ENCODE measurements around the gene ARIH1.
"Not testable (repeated sequence)": the region's sequence is repeated elsewhere in the genome, so short reads cannot be mapped to it uniquely, and the experiment has no call there.

Gene ARIH1

DNA sequence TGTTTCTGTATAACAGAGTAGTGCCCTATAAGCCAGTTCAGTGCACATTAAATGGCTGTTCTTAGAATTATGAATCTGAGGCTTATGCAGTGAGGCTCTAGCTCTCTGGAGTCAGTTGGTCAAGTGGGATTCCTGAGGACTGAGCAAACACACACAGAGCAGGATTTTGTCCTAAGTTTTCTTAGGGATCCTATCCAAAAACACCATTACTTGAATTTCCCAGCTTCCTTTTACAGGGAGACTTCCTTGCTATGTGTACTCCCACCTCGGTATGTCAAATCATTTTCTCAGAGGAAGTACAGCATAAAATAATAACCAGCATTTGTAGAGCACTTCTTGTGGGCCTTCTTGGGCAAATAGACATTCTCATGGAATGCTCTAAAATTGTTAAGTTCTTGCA is 117.2 kb downstream of the ARIH1 start:
- H3K4me1 Mint-ChIP-seq, result no peaks in the 10 kb centered on the region
- ATAC-seq (no peak), DNase-seq (ENCODE audit: low spot score in 2 of 2) (no peak)
- no peak overlapping the region for H3K4me3 Mint-ChIP-seq
- no peak overlapping the region for H3K27ac Mint-ChIP-seq
- H3K36me3 Mint-ChIP-seq, result peaks cover 5% of the 10 kb centered on the region
- H3K9me3 Mint-ChIP-seq, result no peaks in the 10 kb centered on the region

GRCh38 chr15:72592097-72592496 is 118.0 kb downstream of the ARIH1 start:
- no peak for DNase-seq (ENCODE audit: low spot score in 2 of 2)
- H3K27ac Mint-ChIP-seq, result no peak overlapping the region
- peaks cover 5% of the 10 kb centered on the region for H3K36me3 Mint-ChIP-seq
- H3K4me1 Mint-ChIP-seq, result no peaks in the 10 kb centered on the region
- no peak for ATAC-seq
- no peaks in the 10 kb centered on the region for H3K9me3 Mint-ChIP-seq
- no peak overlapping the region for H3K4me3 Mint-ChIP-seq

GRCh38 chr15:72592676-72593075 is 118.5 kb downstream of the ARIH1 start:
- H3K4me3 Mint-ChIP-seq, result no peak overlapping the region
- ATAC-seq (no peak), DNase-seq (ENCODE audit: low spot score in 2 of 2) (no peak)
- H3K4me1 Mint-ChIP-seq, result no peaks in the 10 kb centered on the region
- H3K27ac Mint-ChIP-seq, result no peak overlapping the region
- no peaks in the 10 kb centered on the region for H3K9me3 Mint-ChIP-seq
- H3K36me3 Mint-ChIP-seq, result no peaks in the 10 kb centered on the region

GRCh38 chr15:72593838-72594237 is 119.7 kb downstream of the ARIH1 start:
- H3K4me1 Mint-ChIP-seq, result no peaks in the 10 kb centered on the region
- no peak overlapping the region for H3K27ac Mint-ChIP-seq
- no peak for ATAC-seq

DNA sequence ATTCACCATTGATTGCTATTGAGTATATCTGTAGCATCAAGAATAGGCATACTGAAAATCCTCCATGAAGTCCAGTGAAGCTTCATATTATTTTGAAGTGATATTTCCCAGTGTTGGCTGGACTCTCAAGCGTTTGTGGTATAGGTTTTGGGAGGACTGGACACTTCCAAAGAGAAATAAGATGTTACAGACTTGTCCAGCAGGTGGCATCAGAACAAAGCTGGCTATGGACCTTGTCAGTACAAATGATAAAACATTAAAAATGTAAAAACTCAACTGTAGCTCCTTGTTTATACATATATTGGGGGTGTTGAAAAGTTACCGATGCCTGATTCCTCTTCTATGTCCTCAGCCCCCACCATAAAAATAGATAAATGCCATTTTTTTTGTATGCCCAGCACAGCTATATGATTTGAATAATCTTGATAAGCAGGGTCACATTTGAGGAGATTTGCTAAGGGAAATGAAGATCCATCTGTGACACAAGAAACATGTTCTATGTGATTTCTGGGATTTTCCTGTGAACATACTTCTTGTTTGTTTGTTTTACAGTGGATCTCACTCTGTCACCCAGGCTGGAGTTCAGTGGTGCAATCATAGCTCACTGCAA is 125.8 kb downstream of the ARIH1 start:
- no peak for DNase-seq (ENCODE audit: low spot score in 2 of 2)
- H3K27ac Mint-ChIP-seq, result no peak overlapping the region
- no peaks in the 10 kb centered on the region for H3K9me3 Mint-ChIP-seq
- ATAC-seq, result no peak
- no peaks in the 10 kb centered on the region for H3K4me1 Mint-ChIP-seq
- no peaks in the 10 kb centered on the region for H3K36me3 Mint-ChIP-seq
- no peak overlapping the region for H3K4me3 Mint-ChIP-seq

More at GRCh38 chr15:72593838-72594237, 119.7 kb downstream of the ARIH1 start:
- Mint-ChIP-seq H3K9me3 (no peaks in the 10 kb centered on the region), H3K4me3 (no peak overlapping the region), H3K36me3 (no peaks in the 10 kb centered on the region)
- DNase-seq (ENCODE audit: low spot score in 2 of 2), result no peak

- no peaks in the 10 kb centered on the region for H3K36me3 Mint-ChIP-seq
- no peaks in the 10 kb centered on the region for H3K9me3 Mint-ChIP-seq
- ATAC-seq (no peak), DNase-seq (ENCODE audit: low spot score in 2 of 2) (no peak)
- no peak overlapping the region for H3K4me3 Mint-ChIP-seq
- H3K4me1 Mint-ChIP-seq, result no peaks in the 10 kb centered on the region
- no peak overlapping the region for H3K27ac Mint-ChIP-seq
Measured at GRCh38 chr15:72604794-72605193, 130.7 kb downstream of the ARIH1 start.

GRCh38 chr15:72608084-72608483 is 134.0 kb downstream of the ARIH1 start:
- H3K27ac Mint-ChIP-seq; H3K4me1 Mint-ChIP-seq; H3K9me3 Mint-ChIP-seq; ATAC-seq; DNase-seq (ENCODE audit: low spot score in 2 of 2); H3K36me3 Mint-ChIP-seq; H3K4me3 Mint-ChIP-seq: not testable (repeated sequence)

DNA sequence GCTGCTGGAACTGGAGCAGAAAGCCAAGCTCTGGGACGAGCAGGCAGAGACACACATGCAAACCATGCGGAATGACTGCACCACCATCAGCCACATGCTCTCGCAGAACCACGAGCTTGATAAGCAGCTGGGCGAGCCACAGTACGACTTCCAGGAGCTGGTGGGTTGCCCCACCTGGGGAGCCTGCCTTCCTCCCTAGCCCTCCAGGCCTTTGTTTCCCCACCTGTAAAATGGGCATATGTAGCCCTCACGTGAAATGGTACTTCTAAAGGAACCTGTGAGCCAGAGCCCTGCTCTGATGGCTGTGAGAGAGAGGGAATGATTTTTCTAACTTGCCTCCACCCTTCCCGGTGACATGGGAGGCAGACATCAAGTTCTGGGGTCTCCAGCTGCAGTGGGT is 135.7 kb downstream of the ARIH1 start:
- ATAC-seq (no peak), DNase-seq (ENCODE audit: low spot score in 2 of 2) (no peak)
- Mint-ChIP-seq H3K4me1 (no peaks in the 10 kb centered on the region), H3K4me3 (no peak overlapping the region), H3K9me3 (no peaks in the 10 kb centered on the region), H3K36me3 (no peaks in the 10 kb centered on the region), H3K27ac (no peak overlapping the region)

- ATAC-seq; H3K9me3 Mint-ChIP-seq; H3K4me3 Mint-ChIP-seq; H3K4me1 Mint-ChIP-seq; H3K27ac Mint-ChIP-seq; DNase-seq (ENCODE audit: low spot score in 2 of 2); H3K36me3 Mint-ChIP-seq: not testable (repeated sequence)
Measured at GRCh38 chr15:72612324-72612723, 138.2 kb downstream of the ARIH1 start.

DNA sequence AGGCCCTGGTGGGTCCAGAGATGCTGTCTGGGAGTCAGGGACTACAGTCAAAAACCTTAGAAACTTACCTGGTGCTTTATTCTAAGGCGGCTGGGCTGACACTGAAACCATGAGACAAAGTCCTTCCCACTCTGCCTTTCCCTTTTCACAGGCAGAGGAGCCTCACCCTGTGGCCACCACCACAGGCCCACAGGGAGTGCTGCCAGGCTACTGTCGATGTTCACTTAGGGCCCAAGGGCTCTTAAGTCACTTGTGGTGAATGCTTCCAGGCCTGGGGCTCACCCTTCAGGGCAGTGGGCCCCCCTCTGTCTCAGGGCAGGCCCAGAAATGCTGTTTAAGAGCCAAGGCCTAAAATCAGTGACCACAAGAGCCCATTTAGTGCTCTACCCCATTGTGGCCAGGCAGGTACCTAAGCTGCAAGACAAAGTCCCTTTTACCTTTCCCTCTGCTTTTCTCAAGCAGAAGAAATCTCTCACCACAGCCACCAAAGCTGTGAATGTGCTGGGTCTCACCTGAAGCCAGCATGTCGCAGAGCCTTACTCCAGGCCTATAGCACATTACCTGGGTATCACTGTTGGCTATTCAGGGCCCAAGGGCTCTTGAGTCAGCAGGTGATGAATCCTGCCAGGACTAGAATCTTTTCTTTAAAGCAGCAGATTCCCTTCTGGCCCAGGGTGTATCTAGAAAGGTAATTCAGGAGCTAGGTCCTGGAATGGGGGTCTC is 140.8 kb downstream of the ARIH1 start:
- Mint-ChIP-seq H3K4me1 (no peaks in the 10 kb centered on the region), H3K27ac (no peak overlapping the region), H3K36me3 (no peaks in the 10 kb centered on the region), H3K4me3 (no peak overlapping the region), H3K9me3 (no peaks in the 10 kb centered on the region)
- DNase-seq (ENCODE audit: low spot score in 2 of 2), result no peak
- ATAC-seq, result no peak

DNA sequence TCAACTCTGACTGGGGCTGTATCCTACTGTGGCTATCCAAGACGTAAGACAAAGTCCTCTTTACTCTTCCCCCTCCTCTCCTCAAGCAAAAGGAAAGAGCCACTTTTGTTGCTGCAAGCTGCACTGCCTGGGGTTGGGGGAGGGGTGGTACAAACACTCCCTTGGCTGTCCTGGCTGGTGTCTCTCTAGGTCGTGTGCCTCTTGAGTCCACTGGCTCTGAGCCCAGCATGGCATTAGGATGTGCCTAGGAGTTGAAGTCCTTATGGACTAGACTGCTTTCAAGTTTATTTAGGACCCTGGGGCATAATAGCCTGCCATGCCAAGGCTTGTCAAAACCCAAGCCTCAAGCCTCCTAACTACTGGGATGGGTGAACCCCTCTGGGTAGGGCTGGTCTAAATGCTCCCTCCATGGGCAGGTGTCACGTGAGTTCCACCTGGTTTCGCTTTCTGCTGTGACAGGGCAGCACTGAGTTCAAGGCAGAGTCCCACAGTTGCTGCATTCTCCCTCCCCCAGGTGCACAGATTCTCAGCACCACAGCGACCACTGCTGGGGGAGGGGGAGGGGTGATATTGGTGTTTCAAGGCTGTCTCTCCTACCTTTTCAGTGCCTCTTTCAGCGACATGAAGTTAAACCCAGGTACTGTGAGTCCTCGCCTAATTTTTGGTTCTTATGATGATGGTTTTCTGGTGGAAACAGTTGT is 141.6 kb downstream of the ARIH1 start:
- not testable (repeated sequence) for H3K36me3 Mint-ChIP-seq; H3K4me1 Mint-ChIP-seq; H3K4me3 Mint-ChIP-seq; H3K9me3 Mint-ChIP-seq; ATAC-seq; H3K27ac Mint-ChIP-seq; DNase-seq (ENCODE audit: low spot score in 2 of 2)

- no peak for DNase-seq (ENCODE audit: low spot score in 2 of 2)
- Mint-ChIP-seq H3K36me3 (no peaks in the 10 kb centered on the region), H3K9me3 (no peaks in the 10 kb centered on the region), H3K4me3 (no peak overlapping the region), H3K4me1 (no peaks in the 10 kb centered on the region), H3K27ac (no peak overlapping the region)
- no peak for ATAC-seq
Measured at GRCh38 chr15:72616491-72617210, 142.5 kb downstream of the ARIH1 start.

DNA sequence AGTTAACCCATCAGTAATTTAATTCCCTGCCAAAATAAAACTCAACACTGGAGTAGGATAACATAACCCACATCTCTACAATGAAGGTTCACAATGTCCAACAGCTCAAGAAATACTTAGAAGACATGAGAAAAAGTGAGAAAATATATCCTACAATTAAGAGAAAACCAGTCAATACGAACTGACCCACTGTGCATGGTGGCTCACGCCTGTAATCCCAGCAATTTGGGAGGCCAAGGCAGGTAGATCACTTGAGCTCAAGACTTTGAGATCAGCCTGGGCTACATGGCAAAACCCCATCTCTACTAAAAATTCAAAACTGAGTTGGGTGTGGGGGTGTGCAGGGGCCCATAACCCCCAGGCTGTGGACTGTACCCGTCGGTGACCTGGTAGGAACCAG is 149.7 kb downstream of the ARIH1 start:
- ATAC-seq, H3K27ac Mint-ChIP-seq: not testable (repeated sequence)

DNA sequence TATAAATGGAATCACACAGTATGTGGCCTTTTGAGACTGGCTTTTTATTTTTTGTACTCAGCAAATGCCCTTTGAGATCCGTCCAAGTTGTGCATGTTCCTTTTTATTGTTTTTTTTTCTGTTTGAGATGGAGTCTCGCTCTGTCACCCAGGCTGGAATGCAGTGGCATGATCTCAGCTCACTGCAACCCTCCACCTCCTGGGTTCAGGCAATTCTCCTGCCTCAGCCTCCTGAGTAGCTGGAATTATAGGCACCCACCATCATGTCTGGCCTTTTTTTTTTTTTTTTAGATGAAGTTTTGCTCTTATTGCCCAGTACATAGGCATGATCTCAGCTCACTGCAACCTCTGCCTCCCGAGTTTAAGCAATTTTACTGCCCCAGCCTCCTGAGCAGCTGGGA is 152.0 kb downstream of the ARIH1 start:
- H3K27ac Mint-ChIP-seq; H3K4me3 Mint-ChIP-seq; H3K9me3 Mint-ChIP-seq; H3K4me1 Mint-ChIP-seq; ATAC-seq; DNase-seq (ENCODE audit: low spot score in 2 of 2); H3K36me3 Mint-ChIP-seq: not testable (repeated sequence)

More for the DNA sequence above, 149.7 kb downstream of the ARIH1 start:
- not testable (repeated sequence) for DNase-seq (ENCODE audit: low spot score in 2 of 2); H3K4me1 Mint-ChIP-seq; H3K4me3 Mint-ChIP-seq; H3K9me3 Mint-ChIP-seq; H3K36me3 Mint-ChIP-seq

- H3K9me3 Mint-ChIP-seq; ATAC-seq; H3K4me1 Mint-ChIP-seq; H3K36me3 Mint-ChIP-seq; DNase-seq (ENCODE audit: low spot score in 2 of 2); H3K4me3 Mint-ChIP-seq; H3K27ac Mint-ChIP-seq: not testable (repeated sequence)
Measured at GRCh38 chr15:72628249-72629067, 154.3 kb downstream of the ARIH1 start.
